Diencephalon (tissue), 1 donor: ENCODE results near the gene DENND4A. TPM values are rescaled to one million over a fixed set of nuclear protein-coding genes. Genes with fewer than 3 reads are reported as not detected.

Experiments used
- small RNA-seq: library from RNA; depleted of rRNA; stranded (forward); fragments of <200 nt; gene quantifications from one replicate; pipeline ENCODE3, GENCODE V24; 2014
- total RNA-seq: library from RNA; depleted of rRNA; stranded (reverse); fragments of >200 nt; gene quantifications from one replicate; pipeline ENCODE4 v1.2.3, GENCODE V29; 2014

The DENND4A gene
- total RNA-seq, result 57.9 TPM

GRCh38 chr15:65792138-65792987, at the start of gene DENND4A:
TSS of gene DENND4A (minus strand) at chr15:65792293. CDS start at chr15:65756450, 35,843 bp downstream.

GRCh38 chr15:65621638-65622037, 170.5 kb downstream of the DENND4A start, which contains the start of gene SLC24A1:
TSS of gene SLC24A1 (plus strand) at chr15:65621938. CDS start at chr15:65624081, 2,143 bp downstream.

GRCh38 chr15:65610871-65611718, 181.0 kb downstream of the DENND4A start, which contains the start of gene INTS14:
TSS of gene INTS14 (minus strand) at chr15:65611131. CDS start at chr15:65607380, 3,751 bp downstream.

Small RNA genes lying within 50 kb of the gene (small RNA-seq; reads per million reads assigned to genes)
- not detected for gene MIR4511
- not detected for gene SNORD13E

Other genes starting within 250 kb of the DENND4A start
- gene INTS14, start 181.2 kb downstream of the DENND4A start, total RNA-seq, result 28.6 TPM
- gene SLC24A1, start 170.4 kb downstream of the DENND4A start, total RNA-seq, result 2.5 TPM
- gene RAB11A, start 77.2 kb upstream of the DENND4A start, total RNA-seq, result 184 TPM